Stimulated activated CD8-positive, alpha-beta memory T cell treated with anti-CD3 and anti-CD28 coated beads, Interleukin-2, amount 100 ng/mL, for 1 hour (primary cell): ENCODE measurements around the gene SETD7.

ENCODE experiments used
- DNase-seq, 2 donors: peaks; one replicate each; pipeline ENCODE4 v3.0.0-alpha.2; 2020; ENCODE audit warnings: low read depth in 2 of 2

SETD7 gene

DNA sequence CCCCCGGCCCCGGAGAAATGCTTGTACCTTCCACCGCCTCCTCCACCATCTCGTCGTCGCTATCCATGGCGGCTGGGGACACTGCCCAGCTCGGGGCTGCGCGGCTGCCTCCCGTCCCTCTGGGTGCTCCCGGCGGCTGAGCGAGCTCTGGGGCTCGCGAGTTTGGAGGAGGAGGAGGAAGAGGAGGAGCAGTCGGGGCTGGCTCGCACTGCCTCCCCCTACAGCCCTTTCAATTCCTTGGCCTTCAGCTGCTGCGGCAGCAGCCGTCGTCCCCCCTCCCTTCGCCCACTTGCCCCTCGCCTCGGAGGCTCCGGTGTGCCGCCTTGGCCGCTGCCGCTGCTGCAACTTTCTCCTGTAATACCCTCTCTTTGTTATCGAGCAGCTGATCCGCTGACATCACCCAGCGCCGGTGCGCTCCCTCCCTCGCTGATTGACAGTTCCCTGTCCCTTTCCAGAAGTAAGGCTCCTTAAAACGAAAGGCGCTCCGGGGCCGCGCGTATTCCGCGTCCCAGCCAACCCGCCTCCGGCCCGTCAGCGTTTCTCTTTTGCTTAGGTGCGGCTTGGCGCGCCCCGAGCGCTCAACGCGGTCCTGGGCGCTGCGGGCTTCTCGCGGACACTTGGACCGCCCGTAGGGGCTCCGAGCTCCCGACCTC lies at the start of gene SETD7:
Gene SETD7 (minus strand): TSS at position 149 of the 653 bp plus-strand sequence. CDS start 82 bp downstream, at position 67.
- DNase-seq, result no peak

DNA sequence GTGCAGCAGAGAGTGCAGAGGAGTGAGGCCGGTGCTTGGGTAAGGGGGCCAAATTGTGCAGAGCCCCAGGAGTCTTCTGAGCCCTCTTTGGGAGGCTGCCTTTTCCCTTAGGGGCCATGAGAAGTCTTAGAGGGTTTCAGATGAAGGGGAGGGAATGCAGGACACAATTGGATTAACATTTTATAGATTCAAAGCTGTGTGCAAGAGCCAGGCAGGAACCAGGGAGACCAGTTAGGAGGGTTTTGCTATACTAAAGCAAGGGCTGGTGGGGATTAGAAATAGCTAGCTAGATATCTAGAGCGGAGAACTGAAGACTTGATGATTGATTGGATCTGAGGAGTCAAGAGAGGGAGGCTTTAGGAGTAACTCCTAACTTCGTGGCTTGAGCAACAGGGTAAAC lies 49.5 kb upstream of the SETD7 start:
- no peak for DNase-seq

DNA sequence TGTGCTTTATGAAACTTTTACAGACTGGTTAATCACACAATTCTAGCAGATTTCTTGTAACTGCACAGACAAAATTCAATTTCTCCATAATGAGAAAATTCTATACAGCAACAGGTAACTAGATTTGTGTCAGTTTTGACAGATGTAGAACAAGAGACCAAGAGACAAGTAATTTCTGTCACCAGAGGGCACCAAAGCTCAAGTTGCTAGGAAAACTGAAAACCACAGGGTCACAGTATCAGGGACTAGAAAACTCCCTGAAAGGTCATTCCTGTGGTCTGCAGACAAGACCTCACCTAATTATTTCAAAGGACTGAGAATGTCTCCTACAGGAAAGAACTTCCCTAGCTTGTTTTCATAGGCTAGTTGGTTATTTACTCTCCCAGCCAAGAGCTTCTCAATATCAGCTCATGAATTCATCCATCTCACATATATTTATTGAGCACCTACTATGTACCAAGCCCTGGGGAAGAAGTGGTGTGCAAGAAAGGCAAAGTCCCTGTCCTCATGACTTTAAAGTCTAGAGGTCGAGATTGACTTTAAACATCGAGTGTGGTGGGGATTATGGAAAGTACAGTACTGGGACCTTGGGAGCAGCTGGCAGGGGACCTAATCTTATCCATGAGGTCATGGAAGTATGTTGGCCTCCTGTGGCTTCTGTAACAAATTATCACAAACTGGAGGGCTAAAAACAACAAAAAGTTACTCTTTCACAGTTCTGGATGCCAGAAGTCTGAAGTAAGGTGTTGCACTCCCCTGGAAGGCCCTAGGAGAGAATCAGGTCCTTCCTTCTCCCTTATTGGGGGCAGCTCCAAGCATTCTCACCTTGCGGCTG lies 47.8 kb upstream of the SETD7 start:
- no peak for DNase-seq

DNA sequence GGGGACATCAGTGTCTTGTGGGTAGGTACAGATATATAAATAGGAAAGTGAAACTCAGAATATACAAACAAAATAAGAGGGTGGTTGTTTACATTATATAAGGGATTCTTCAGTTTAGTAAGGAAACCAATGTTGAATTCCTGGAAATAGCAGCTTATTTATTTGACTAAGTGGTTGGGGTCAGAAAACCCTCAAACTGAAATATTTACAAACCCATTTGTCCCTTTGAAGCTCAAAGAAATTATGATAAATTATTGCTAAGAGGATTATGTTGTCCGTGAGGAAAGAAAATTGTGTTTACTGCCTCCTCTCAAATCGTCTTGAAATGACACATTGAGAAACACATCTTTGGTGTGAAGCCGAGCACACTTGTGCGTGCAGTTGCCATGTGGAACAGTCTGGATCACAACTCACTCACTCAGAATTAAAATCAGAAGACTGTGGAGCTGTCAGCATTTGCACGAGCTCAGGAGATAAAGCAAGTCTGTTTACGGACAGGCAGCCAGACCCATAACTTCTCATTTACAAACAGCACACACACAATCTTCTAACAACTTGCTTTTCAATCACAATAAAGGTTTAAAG lies 46.8 kb upstream of the SETD7 start:
- DNase-seq, result no peak

DNA sequence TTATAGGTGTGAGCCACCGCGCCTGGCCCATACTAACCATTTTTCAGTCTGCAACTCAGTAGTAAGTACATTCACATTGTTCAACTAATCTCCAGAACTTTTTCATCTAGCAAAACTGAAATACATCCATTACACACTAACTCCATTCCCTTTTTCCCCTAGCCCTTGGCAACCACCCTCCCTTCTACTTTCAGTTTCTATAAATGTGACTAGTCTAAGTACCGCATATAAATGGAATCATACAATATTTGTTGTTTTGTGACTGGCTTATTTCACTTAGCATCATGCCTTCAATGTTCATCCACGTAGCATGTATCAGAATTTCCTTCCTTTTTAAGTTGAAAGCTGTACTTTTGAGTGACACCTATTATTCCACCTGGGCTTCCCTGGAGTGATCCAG lies 44.6 kb upstream of the SETD7 start:
- DNase-seq, result no peak

DNA sequence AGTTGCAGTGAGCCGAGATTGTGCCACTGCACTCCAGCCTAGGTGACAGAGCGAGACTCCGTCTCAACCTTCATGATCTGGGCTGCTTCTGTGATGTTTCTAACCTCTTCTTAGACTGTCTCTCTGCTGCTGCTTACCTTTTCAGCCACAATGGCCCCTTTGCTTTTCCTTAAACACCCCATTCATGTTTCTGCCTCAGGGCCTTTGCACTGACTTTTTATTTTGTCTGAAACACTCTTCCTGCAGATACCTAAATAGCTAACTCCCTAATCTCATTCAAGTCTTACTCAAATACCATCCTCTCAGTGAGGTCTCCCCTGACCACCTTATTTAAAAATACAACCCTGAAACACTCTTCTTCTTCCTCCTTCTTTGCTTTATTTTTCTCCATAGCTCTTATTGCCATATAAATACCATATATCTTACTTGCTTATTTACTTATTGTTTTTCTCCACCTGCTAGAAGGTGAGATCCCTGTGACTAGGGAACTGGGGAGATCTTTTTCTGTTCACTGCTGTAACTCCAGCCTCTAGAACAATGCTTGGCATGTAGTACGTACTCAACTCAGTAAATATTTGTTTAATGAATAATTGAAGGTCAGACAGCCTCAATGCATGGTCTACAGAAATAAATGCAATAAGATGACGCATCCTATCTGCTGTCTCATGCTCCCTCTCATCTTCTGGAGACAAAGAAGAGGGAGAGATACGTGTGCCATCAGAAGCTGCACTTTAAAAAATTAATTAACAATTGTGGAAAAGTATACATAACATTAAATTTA lies 43.8 kb upstream of the SETD7 start:
- no peak for DNase-seq

DNA sequence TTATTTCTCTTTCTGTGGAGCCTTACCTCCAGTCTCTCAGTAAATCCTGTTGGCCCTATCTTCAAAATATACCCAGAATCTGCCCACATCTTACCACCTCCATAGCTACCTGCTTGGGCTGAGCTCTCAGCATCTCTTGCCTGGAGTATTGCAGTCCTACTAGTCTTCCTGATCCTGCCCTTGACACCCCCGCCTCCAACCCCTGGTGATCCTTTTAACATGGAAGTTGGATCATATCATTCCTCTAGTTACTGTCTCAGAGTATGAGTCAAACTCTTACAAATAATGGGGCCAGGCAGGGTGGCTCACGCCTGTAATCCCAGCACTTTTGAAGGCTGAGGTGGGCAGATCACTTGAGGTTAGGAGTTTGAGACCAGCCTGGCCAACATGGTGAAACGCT lies 43.1 kb upstream of the SETD7 start:
- DNase-seq, result no peak

DNA sequence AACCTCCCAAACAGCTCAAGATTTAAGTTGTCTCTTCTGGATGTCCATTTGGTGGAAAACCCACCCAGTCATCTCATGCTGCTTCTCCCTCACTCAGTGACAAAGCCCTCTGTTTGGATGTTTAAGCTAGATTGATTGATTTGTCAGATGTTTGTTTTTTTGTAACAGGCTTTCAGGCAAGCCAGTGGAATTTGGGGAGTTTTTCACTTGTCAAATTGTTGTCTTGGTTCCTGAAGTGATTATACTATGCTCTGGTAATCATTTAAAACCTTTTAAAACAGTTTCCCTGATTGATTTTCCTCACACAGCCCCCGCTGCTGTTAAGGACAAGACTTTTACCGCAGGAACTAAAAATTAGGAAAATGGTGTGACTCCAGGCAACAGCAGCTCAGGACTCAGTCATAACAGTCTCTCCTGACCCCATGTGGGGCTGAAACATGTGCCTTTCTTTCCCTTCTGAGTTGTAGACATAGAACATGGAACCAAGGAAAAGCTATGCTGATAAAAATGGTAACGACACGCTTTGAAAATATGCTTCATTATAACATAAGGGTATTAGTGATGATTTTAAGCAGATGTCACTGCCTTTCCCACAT lies 40.8 kb upstream of the SETD7 start:
- no peak for DNase-seq

DNA sequence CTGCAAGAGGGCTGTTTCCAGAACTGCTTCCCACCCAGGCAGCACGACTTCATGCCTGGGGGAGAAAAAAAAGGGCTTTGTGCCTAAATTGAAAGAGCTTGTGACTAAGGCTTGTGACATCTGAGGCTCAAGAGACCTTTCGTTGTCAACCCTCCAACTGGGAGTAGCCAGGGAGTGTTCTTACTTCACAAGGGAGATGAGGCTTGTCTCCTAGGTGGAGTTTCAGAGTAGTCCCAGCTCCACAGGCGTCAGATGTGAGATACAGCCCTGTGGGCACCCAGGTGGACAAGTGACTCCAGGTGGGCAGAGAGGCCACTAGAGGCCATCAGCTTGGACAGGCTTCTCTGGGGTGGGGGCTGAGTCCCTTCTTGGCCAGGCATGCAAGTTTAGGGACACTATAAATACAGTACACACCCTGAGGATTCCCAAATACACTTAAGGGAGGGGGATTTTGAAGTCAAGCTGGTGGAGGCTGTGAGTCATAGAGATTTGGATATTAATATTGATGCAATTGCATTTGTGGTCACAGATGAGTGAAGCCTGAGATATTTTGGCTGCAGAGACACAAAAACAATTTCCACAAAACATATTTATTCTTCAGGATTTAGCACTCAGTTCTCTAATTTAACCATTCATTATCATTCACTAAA lies 40.1 kb upstream of the SETD7 start:
- no peak for DNase-seq

DNA sequence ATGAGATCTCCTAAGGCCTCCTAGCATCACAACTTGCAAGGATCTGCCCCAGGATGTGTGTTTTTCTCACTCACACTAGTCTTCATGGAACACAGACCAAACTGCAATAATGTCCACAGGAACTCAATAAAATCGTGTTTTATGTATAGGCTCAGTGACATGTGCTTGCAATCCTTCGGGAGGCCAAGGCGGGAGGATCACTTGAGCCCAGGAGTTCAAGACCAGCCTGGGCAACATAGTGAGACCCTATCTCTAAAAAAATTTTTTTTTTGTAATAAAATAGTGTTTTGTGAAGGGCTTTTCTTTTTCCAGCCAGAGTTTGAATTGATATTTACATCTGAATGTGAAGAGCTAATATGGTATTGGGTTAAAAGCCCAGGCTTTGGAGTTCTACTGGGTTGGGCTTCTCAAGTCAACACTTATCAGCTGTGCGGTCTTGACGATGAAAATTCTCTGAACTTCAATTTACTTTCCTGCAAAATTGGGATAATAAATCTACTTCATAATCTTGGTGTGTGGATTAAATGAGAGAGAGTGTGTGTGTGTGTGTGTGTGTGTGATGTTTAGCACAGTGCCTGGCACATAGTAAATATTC lies 38.7 kb upstream of the SETD7 start:
- DNase-seq, result no peak

DNA sequence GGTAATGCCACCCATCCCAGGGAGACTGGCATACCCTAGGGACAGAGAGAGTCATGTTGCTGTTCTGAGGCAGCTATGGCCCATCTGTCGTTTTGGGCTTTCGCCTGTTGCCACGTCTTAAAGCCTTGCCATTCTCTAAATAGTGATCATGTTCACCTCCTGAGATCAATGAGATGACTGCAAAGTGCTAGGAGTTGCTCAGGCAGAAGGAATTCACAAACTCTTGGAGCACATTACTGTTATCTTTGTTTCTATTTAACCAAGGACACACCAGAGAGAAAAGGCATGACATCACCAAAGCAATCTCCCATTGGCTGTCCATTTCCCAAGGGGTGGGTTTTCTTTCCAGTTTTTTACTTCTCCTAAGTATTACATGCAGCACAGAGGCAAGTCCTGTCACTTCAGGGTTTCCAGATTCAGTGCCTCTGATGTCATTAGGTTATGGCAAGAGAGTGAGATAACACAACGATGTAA lies 37.1 kb upstream of the SETD7 start:
- no peak for DNase-seq

DNA sequence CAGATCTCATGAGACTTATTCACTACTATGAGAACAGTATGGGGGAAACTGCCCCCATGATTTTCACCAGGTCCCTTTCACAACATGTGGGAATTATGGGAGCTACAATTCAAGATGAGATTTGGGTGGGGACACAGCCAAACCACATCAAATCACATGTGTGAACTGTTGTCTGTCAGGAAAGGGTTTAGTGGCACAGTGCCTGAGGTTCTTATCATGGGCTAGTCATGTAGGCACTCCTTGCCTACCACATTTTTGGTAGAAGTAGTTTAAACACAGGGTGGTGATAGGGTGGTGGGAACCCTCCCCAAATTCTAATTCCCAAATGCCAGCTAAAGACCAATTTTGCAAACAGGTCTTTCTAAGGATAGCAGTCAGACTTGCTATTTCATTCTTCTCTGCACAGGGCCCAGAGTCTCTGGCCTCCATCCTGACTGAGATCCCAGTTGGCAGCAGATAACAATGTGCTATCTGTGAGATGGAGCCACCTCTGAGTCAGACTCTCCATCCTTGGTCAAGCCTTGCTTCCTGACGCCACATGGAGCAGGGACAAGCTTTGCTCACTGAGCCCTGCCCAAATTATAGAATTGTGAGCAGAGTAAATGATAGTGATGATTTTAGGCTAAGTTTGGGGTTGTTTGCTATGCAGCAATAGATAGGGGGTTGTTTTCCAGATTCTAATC lies 33.5 kb upstream of the SETD7 start:
- no peak for DNase-seq

DNA sequence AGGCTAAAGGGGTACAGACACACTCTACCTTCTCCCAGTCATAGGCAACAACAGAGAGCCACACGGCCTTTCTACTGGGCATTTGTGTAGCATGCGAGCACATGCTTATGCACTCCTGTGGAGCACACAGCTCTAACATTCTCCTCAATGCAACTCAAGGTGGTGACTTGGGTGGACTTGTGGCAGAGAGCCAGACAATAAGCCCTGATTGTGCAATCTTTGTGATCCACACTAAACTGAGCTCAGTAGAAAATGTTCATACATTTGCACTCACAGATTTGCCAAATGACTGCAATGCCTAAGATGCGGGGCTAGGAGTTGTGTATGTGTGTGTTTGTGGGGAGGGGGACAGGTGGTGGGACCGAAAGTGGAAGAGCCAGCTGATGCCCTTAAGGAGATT lies 31.4 kb upstream of the SETD7 start:
- no peak for DNase-seq

DNA sequence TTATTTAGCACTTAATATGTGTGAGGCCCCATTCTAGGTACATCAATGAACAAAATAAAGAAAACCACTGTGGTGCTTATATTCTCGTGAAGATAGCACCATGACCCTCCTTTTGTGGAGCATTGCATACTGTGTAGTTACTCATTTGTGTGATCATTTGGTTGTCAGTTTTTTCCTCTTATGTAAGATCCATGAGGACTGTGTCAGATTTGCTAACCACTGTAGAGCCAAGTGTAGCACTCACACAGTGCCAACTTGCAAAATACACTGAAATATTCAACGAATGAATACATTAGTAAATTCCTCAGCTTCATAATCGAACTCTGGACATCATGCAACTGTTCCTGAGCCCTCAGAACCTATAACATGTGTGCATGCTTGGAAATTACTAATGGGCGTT lies 29.5 kb upstream of the SETD7 start:
- no peak for DNase-seq

DNA sequence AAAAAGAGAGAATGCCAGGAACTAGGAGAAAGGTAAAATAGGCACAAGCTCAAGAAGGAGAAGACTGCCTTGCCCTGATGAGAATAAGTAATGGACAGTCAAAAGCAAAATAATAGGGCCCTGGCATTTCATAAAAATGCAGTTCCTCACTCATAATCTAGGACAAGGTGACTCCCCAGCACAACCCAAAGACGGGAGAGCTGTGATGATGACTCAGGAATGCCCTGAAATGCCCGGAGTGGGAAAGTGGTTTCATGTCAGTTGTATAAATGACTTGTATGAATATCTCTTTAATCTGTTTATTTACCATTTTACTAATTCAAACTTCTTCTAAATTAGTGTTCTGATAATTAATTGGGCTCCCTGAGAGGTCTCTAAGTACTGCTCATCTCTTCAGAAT lies 28.8 kb upstream of the SETD7 start:
- DNase-seq, result no peak

DNA sequence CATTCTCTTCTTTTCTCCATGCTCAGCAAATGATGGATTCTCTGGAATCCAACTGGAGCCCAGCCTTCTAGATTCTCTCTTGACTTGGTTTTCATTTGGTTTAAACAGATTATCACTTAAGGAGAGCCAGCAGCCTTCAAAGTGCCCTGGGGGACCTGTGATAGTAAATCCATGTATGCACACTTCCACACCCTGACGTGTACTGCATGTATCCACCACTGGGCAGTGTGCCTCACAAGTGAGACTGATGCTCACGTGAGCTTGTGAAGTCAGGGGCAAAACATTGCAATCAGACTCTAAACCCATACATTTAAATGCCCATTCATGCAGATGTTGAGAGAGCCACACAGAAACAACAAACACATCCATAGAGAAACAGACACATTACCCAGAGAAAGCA lies 28.0 kb upstream of the SETD7 start:
- DNase-seq, result no peak

DNA sequence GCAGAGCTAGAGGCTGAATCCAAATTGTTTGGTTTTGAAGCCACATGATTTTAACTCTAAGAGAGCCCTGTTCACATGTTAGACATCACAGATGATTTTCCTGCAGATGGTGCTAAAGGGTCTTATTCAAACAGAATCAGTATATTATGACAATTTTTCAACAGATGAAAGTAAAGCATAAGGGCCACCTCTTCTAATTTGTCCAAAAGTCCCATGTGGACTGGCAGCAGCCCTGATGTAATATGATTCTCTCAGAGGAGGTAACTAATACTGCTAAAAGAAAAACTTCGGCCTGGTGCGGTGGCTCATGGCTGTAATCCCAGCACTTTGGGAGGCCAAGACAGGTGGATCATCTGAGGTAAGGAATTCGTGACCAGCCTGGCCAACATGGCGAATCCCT lies 26.0 kb upstream of the SETD7 start:
- DNase-seq, result no peak

DNA sequence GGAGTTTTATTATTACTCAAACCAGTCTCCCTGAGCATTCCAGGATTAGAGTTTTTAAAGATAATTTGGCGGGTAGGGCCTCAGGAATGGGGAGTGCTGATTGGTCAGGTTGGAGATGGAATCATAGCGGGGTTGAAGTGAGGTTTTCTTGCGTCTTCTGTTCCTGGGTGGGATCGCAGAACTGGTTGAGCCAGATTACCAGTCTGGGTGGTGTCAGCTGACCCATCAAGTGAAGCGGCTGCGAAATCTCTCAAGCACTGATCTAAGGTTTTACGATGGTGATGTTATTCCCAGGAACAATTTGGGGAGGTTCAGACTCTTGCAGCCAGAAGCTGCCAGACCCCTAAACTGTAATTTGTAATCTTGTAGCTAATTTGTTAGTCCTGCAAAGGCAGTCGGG lies 25.1 kb upstream of the SETD7 start:
- no peak for DNase-seq

DNA sequence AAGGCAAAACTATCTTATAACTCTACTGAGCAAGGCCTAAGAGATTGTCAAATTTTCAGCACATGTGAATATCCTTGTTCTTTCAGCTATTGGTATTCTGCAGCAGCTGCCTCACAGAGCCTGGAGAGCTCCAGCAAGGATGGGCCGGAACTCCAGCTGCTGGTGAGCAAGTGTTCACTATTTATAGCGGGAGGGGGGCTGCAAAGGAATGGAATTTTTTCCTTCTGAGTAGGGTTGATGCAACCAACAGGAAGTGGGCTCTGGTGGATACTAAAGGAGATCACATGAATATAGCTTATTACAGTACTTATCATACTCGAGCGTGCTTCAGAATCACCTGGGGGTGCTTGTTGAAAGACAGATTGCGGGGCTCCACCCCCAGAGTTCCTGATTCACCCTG lies 20.2 kb upstream of the SETD7 start:
- DNase-seq, result no peak

DNA sequence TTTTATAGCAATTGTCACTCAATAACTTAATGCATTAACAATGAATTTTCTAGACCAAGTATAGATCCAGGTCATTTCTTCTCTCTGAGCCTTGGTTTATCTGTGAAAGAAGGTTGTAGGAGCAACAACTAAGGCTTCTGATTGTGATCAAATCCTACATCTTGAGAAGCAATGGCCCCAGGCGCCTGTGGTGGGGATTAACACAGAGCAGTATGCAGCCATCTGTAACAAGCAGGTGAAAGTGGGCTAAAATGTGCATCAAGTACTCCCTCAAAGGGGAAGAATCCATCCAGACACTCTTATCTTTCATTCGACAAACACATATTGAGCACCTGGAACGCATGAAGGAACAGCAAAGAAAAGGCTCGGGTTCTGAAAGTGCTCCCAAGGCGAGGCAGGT lies 19.1 kb upstream of the SETD7 start:
- no peak for DNase-seq
